ENCODE results near the gene NFATC2IP.
A peak's percentile ranks its signal among the peaks of the same experiment; 100 is the strongest.

- no peak for TF ChIP-seq CTCF (IDR thresholded peaks at IDR 0.05)
- no peak for TF ChIP-seq EP300 (IDR thresholded peaks at IDR 0.05)
- peak; percentile 82 to 96 (median 95) for TF ChIP-seq POLR2AphosphoS5 (IDR thresholded peaks at IDR 0.05)
Observed at GRCh38 chr16:28974437-28975157, 23.9 kb downstream of the NFATC2IP start, which contains the start of gene SPNS1.

Measured in suprapubic skin (tissue), 4 donors.